Erythroblast (primary cell): ENCODE results near the gene CEP83.
"Not testable (repeated sequence)": the region's sequence is repeated elsewhere in the genome, so short reads cannot be mapped to it uniquely, and the experiment has no call there.

Experiments used
- DNase-seq, 2 experiments: peaks; one replicate each; lab custom pipeline; 2025; lab: John Stamatoyannopoulos, UW
- GATA1 ChIP-seq: IDR thresholded peaks from 2 replicates; pipeline ENCODE4 v1.6.1; 2011; ENCODE audit warnings: low read depth, mild to moderate bottlenecking, control low read depth, low read length, moderate library complexity
- POLR2A ChIP-seq: IDR thresholded peaks from 2 replicates; pipeline ENCODE4 v1.6.1; 2011; ENCODE audit warnings: mild to moderate bottlenecking, low read length

The CEP83 gene

DNA sequence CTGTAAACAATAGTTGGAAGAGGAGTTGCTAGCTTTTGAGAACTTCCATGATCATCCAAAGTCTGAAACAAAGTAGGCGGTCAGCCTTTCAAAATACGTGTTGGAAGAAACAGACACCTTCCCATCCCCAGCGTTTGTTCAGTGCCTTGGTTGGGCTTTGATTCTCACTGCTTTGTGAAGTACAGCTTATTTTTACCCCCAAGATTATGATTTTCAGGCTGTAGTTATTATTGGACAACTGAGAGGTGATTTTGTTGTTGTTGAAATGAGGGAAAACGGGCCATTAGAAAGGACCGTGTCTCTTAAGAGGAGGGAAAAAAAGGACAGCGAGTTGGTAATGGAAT lies 921 bp upstream of the CEP83 start:
- DNase-seq = no peak
- TF ChIP-seq GATA1 (no peak), POLR2A (no peak)

DNA sequence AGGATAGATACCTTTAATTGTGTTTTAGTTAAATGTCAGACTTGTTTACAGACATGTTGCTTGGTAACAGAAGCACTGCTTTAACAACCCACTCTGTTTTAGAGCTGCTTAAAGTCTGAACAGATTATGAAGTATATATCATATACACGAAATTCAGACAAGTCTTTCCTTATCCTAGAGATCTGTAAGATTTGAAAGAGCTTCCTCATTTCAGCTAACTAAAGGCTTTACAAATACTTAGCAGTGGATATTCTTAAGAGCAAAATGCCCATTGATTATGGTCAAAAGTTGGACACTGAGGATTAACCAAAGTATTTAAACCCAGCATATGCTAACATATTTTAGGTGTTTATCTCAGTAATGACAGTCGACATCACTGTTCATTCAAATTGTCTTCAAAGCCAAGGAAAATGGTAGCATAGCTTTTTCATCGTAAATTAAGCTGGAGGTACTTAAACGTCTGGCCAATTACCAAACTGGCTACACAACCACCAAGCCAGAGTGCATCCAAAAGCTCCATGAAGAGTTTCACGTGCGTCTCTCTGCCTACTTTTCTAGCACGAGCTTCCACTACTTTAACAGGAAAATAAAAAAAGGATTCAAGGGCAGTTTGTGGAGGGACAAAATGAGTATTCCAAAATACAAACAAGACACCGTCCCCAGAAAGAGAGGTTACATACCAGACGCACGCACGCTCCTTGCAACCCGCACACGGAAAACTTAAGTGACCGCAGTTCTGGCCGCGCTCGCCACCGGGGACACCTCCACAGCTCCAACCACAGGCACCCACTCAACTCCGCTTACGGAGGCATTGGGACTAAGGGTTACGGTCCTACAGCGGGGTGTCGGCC lies 565 bp downstream of the CEP83 start:
- TF ChIP-seq GATA1 (no peak), POLR2A (no peak)
- peak; percentile 67 to 81 for DNase-seq

DNA sequence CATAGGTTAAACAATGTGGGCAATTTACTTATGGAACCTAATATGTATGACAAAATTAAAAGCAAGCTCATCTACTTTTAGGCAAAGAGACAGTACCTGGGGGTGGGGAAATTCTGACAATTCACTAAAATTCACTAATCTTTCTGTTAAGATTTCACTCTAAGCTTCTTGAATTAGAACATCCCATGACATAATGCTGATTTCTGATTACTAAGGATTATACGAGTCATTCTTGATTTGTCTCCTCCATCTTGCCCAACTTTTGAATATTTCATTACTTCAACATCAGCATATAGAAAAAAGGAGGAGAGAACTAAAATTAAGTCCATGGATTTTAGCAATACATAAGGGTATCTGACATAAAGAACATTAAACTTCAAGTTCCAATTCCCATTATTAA lies 2.4 kb downstream of the CEP83 start:
- no peak for DNase-seq
- TF ChIP-seq GATA1 = no peak

DNA sequence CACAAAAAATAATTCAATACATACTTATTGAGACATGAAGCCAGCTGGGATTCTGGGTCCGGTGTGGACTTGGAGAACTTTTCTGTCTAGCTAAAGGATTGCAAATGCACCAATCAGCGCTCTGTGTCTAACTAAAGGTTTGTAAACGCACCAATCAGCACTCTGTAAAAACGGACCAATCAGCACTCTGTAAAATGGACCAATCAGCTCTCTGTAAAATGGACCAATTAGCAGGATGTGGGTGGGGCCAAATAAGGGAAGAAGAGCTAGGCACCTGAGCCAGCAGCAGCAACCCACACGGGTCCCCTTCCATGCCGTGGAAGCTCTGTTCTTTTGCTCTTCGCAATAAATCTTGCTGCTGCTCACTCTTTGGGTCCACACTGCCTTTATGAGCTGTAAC lies 5.3 kb downstream of the CEP83 start:
- not testable (repeated sequence) for DNase-seq

DNA sequence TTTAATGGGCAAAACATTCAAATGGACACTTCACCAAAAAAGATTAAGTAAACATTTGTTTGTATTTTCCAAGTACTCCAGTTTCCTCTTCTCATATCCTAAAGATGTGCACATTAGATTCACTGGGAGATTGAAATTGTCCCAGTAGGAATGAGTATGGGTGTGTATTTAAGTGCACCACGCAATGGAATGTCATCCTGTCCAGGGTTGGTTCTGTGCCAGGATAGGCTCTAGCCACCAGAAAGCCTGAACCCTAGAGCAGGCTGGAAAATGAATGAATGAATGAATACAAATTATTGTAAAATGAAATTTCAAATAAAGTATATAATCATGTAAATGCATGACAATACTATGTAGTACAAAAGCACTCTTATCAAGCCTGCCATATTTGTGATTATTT lies 14.0 kb downstream of the CEP83 start:
- TF ChIP-seq GATA1 = no peak
- no peak for TF ChIP-seq POLR2A
- DNase-seq = no peak

DNA sequence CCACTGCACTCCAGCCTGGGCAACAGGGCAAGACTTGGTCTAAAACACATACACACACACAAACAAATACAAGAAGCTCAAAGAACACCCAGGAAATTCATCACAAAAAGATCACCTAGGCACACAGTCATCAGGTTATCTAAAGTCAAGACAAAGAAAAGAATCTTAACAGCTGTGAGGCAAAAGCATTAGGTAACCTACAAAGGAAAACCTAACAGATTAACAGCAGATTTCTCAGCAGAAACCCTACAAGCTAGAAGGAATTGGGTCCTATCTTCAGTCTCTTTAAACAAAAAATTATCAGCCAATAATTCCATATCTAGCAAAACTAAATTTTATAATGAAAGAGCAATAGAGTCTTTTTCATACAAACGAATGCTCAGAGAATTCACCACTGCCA lies 22.4 kb downstream of the CEP83 start:
- DNase-seq = no peak
- TF ChIP-seq POLR2A (no peak), GATA1 (no peak)

DNA sequence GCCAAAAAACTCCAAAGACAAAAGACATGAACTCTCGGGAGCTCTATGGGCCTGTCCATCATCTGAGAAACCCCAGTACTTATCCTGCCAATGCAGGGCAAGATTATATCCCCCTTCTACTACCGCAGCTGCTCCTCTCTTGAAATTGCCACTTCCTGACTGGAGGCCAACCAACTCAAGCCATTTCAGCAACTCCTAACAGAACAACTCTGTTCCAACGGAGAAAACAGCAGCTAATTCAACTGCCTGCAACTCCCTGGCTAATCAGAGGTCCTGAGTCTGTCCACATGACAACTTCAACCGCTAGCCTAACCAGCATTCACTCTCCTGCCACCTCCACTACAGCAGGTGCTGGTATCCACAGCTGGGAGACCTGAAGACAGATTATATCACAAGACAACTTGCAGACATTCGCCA lies 24.1 kb downstream of the CEP83 start:
- TF ChIP-seq GATA1 (no peak), POLR2A (no peak)

DNA sequence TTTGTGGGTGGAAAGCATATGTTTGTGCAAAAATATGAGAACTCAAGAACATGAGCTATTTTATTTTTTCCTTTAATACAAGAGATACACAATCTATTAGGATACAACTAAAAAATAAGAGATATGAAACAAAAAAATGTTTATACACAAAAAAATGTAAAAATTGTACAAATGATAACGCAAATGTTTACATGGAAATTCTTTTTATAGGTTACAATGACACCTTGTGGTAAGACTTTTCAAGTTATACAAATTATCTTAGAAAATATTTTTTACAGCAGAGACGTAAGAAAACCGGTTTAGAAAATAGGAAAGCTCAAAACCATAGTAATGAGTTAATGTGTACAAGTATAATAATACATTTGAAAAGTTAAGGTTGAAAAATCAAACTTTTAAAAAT lies 25.5 kb downstream of the CEP83 start:
- peak; percentile 4 to 32 for DNase-seq
- TF ChIP-seq POLR2A = no peak
- TF ChIP-seq GATA1 = no peak

More for the DNA sequence above, 24.1 kb downstream of the CEP83 start:
- DNase-seq = peak in 1 of 2 experiments; percentile 46

DNA sequence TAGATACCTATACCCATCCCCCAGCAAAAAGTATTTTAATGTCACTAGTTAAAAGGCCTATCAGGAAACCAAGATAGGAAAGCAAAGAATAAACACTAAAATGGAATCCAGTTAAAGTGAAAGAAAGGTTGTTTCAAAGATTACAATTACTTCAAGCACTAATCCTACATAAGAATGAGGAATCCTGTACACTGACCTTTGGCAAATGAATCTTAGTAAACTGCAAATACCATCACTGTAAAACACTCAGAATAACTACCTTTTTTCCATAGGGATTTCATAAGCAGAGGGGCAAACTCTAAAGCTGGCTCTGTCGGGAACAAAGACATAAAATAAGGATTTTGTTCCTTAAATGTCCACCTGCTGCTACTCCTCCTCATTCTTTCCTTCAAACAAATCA lies 25.9 kb downstream of the CEP83 start:
- DNase-seq = no peak
- no peak for TF ChIP-seq GATA1
- no peak for TF ChIP-seq POLR2A

DNA sequence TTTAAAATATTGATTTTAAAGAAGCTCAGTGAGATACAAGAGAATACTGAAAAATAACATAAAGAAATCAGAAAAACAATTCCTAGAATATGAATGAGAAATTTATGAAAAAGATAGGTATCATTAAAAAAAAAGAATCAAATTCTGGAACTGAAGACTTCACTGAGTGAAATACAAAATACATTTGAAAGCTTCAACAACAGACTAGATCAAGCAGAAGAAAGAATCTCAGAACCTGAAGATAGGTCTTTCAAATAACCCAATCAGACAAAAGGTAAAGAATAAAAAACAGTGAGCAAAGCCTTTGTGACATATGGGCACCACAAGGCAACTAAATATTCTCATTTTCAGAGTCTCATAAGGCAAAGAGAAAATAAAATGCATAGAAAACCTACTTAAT lies 29.4 kb downstream of the CEP83 start:
- TF ChIP-seq GATA1 (no peak), POLR2A (no peak)
- no peak for DNase-seq

DNA sequence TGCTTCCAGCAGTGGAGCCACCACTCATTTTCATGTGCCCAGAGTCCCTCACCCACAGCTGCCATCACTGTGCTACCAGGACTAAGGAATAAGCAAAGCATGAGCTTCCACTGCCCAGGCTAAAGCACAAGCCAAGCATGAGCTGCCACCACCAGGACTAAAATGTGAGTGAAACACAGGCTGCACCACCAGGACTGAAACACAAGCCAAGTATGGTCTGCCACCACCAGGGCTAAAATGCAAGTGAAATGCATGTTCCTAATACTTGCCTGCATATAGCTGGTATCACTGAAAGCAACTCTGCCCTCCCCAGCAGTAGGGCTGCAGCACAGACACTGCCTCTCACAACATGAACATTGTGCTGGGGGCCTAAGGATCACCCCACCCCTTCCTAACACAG lies 30.0 kb downstream of the CEP83 start:
- peak; percentile 30 to 32 for DNase-seq
- TF ChIP-seq GATA1 (no peak), POLR2A (no peak)

DNA sequence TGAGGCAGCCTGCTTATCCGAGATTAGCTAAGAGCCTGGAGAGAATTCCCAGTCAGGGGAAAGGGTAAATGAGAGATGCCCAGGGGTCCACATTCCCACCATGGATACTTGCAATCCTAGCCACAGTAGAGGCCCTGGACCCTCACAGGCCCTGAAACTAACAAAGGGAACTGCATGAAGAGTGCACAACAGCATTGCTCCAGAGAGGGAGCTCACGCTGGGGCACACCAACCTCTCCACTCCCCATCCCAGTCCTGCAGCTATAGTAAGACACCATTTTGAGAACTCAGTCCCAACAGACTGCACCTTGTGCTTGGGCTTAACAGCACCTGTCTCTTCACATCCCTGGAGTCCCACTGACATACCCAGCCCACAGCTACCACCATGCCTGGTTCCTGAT lies 30.5 kb downstream of the CEP83 start:
- TF ChIP-seq POLR2A = no peak
- TF ChIP-seq GATA1 = no peak
- DNase-seq = no peak

DNA sequence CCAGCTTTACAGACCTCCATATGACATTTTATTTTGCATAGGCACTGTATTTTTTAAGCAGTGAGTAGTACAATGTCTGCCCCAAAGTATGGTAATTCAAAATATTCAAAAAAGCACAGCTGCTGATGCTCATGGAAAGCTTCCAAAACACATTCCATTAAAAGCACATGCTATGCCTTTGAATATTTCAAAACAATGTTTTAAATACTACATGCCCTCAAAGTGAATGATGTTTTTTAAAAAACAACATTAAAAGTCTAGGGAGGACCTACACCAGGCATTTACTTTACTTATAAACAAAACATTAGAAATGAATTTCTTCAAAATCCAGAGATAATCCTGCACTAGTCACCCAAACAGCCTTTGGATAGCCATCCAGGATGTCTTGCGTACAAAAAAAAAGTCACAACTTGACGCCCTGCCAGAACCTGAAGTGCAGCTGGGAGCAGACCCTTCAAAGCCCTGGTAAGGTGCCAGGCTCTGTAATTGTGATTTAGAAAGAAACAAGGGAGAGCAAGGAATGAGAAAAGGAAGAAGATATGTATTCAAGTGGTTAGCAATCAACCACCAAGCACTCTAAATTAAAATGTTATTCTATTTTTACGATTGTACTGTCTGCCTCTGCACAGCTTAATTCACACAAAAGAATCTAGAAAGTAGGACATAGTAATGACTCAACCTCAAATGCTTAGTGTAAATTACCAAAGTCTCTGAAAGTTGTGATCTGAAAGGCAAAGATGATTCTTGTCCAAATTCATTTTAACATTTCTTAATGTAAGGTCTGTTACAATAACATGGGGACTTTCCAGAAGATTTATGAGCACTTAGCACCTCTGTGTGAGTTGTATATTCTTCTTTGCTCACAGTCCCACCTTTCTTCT lies 31.9 kb downstream of the CEP83 start:
- no peak for DNase-seq
- TF ChIP-seq GATA1 (no peak), POLR2A (no peak)

DNA sequence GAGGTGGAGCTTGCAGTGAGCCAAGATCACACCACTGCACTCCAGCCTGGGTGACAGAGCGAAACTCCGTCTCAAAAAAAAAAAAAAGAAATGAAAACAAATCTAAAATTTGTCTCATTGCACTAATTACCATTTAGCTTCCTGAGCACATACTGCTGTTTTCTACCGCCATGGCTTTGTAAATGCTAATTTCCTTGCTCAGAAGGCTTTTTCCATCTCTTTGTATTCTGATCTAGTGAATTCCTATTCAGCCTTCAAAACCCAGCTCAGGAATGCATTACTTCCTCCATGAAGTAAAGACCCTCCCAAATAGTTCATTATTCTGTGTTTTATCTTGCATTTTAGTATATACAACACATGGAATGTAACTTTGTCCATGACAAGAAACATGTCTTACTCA lies 33.6 kb downstream of the CEP83 start:
- no peak for TF ChIP-seq GATA1
- no peak for TF ChIP-seq POLR2A
- no peak for DNase-seq

DNA sequence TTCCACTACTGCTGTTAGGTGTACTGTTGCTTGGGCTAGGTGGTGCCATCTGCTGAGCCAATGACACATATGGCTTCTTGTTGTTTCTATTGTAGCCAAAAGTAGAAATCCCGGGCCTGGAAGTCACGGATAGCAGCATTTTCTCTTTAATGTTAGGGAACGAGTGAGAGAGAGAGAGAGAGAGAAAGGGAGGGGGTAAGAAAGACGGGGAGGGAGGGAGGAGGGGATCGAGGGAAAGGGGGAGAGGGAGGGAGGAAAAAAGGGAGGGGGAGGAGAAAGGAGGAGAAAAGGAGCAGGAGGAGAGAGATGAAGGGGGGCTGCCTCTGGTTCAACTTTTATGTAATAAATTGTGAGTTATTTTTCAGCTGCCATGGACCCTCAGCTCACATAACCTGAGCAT lies 34.8 kb downstream of the CEP83 start:
- DNase-seq = not testable (repeated sequence)
